NCI-H2196 treated with DMSO at 0.1 percent for 48 hours (cell line): Measurements from ENCODE around the gene ZNF366.
"Not testable (repeated sequence)": the region's sequence is repeated elsewhere in the genome, so short reads cannot be mapped to it uniquely, and the experiment has no call there.

Experiments
- DNase-seq: peaks from one replicate; lab custom pipeline; 2025; ENCODE audit not compliant: unreplicated experiment; lab: John Stamatoyannopoulos, UW

The ZNF366 gene

GRCh38 chr5:72408603-72409002 is 98.6 kb downstream of the ZNF366 start:
- no peak for DNase-seq

DNA sequence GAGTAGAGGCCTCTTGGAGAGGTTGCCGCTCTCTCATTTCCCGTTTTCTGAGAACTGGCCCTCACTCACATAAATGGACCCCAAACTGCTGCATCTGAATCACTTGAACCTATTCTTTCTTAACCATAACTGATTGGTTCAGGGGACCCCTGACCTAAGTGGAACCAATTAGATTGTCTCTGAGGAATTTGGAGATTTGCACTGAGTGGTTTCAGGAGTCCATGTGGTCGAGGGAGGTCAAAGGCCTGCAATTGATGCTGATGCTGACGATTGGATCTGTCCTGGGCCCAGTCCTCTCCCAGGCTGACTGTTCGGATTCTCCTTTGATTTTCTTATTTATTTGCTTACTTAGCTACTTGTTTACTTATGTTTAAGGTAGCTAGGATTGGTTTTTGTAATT is 99.1 kb downstream of the ZNF366 start:
- no peak for DNase-seq

DNA sequence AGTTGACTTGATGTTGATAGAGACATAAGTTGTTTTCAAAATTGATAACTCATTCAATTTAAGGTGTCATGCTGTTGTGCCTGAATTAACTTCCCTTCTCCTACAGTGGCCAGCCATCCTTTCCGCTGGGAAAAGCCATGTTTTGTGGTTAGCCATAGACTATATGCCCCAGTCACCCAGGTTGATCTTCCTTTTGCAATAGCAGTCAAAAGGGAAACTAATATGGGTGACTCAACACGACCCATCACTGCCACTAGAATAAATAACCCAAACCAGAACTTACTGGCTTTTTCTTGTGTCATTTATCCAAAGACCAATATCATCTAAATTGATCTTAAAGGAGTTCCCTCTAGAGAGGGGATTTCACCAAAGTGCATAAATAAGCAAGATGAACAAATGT is 99.7 kb downstream of the ZNF366 start:
- DNase-seq, result no peak

GRCh38 chr5:72407078-72407477 is 100.1 kb downstream of the ZNF366 start:
- no peak for DNase-seq

GRCh38 chr5:72404771-72405170 is 102.4 kb downstream of the ZNF366 start:
- DNase-seq, result not testable (repeated sequence)

- DNase-seq, result no peak
Observed at GRCh38 chr5:72402959-72403628, 104.1 kb downstream of the ZNF366 start.

DNA sequence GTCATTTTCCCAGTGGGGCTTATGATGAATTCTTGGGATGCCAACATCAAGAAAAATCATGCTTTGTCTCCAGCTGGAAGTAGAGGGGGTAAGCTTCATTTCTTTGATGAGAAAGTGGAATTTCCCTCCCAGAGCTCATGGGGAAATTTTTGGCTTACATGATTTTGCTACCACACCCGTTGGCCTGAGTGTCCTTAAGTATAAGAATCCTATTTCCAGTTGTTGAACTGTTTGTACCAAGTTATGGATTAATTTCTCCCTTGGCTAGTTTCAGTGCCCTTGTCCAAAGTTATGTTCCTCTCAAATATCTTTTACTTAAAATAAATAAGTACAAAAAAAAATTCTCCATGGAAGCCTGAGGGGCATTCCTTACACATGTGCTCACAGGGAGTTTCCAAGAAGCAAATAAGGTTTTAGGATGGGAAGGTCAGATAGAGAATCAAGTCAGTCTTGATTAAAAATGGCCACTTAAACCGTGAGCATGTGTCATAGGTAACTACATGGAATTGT is 104.8 kb downstream of the ZNF366 start:
- no peak for DNase-seq

- DNase-seq, result no peak
Observed at GRCh38 chr5:72400950-72401349, 106.3 kb downstream of the ZNF366 start.

DNA sequence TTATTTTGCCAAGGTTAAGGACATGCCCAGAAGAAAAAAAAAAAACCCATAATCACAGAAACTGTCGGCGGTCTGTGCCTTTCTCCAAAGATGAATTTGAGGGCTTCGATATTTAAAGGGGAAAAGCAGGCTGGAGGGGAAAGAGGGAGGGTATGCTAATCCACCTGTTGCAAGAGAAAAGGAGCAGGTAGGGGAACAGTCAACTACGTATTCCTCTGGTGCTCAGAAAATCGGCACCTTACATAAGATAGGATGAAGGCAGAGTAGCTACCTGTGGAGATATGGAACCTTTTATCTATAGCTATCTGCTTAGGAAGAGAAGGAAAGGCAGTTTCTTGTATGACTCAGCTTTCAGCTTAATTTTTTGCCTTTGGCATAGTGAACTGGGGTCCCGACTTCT is 109.4 kb downstream of the ZNF366 start:
- DNase-seq, result no peak

DNA sequence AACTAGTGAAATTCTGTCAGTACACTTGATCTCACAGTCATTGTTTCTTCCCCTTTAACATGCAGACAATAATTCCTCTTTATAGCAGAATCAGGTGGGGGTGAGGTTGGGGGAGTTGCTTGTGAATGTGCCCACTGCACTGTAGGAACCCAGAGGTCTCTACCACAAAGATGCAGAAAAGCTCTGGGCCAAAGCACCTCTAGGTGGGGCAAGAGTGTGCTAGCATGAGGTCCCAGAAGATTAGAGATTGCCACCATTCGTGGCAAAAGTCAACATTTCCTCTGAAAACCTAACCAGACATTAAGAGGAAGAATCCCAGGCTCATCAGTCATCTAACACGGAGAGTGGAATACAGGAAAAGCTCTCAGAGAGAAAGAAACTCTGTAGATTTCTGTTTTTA is 112.5 kb downstream of the ZNF366 start:
- DNase-seq, result no peak

DNA sequence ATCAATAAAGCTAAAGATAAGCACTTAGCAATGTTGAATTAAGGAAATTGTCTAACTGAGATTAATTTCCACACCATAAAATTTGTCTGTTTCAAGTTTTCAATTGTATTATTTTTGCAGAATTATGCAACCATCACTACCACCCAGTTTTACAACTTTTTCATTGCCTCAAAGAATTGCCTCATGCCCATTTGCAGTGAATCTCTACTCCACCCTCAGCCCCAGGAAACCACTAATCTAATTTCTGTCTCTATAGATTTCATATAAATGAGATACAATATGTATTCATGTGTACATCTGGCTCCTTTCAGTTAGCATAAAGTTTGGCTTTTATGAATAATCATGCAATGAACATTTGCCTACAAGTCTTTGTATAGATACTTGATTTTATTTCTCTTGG is 114.2 kb downstream of the ZNF366 start:
- DNase-seq, result no peak
